ENCODE data around the gene CCNI. TPM values are rescaled to one million over a fixed set of nuclear protein-coding genes. Genes with fewer than 3 reads are reported as not detected.
"Not testable (repeated sequence)": the region's sequence is repeated elsewhere in the genome, so short reads cannot be mapped to it uniquely, and the experiment has no call there.

CCNI gene
- total and polyA plus RNA-seq, 4 experiments from 2014 or later = 226 to 370 (median 356) TPM

DNA sequence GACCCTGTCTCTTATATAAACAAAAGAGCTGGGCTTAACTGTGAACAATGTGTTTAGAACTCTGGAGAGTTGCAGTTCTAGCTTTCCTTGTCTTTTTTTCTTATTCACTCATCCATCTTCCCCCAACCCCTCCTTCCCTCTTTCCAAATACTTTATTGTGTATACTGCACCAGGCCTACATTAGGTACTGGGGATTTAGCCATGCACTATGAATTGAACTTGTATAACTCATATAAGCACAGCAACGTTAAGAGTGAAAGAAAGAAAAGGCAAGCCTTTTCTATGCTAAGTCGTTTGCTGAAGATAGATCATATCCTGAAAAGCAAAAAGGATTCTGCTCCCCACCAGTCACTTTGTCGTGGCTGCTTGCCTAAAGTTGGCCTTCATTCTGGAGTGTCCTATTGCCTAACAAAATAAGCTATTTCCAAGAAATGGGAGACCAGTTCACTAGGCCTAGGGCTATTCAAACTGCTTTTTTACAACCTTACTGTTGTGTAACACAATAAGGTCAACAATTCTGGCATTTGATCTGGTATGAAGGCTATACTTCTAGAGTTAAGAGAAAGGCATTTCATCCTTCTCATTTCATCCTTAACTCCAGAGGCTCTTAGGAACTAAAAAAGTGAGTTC, 32.2 kb downstream of the CCNI start:
- POLR2A ChIA-PET (ENCODE audit: partially characterized antibody) = interaction anchor here (1.7 kb wide), 1 partner anchor 11 kb away, joined by 5 read pairs; no protein-coding TSS in a partner anchor
- no peak for DNase-seq
- intact Hi-C loops (cut with micrococcal nuclease) = loop anchor here (1.0 to 10.0 kb wide), 4 partner anchors 49 to 533 kb away; partner anchors contain the start of gene SEPTIN11
- H3K27me3 ChIP-seq (ENCODE audit: insufficient read depth, low read length) = no peaks in the 10 kb centered on the region
- Mint-ChIP-seq H3K36me3 (peaks cover 13 to 34% of the 10 kb centered on the region in 2 donors), H3K27ac (no peak overlapping the region), H3K9me3 (no peaks in the 10 kb centered on the region), H3K27me3 (no peaks in the 10 kb centered on the region), H3K4me3 (no peak overlapping the region), H3K4me1 (peaks cover 5 to 10% (median 8%) of the 10 kb centered on the region in 4 donors)
- CTCF ChIA-PET (ENCODE audit: partially characterized antibody) = interaction anchor here (1.1 to 5.7 kb wide), 14 partner anchors 9 to 331 kb away, joined by 3 to 55 read pairs (median 4); no protein-coding TSS in a partner anchor
- no peak overlapping the region for H3K4me3 ChIP-seq (ENCODE audit: low read length in 2 of 2)
- H3K36me3 ChIP-seq (ENCODE audit: insufficient read depth, low read length) = peaks cover 8% of the 10 kb centered on the region
- H3K27ac ChIP-seq (ENCODE audit: low read depth, low read length) = no peak overlapping the region
- no peaks in the 10 kb centered on the region for H3K9me3 ChIP-seq (ENCODE audit: control insufficient read depth in 1 of 2, low read length in 2 of 2)
- peaks cover 9% of the 10 kb centered on the region for H3K4me1 ChIP-seq (ENCODE audit: insufficient read depth, low read length)

GRCh38 chr4:77040854-77041725, 34.7 kb downstream of the CCNI start:
- peaks cover 15 to 21% of the 10 kb centered on the region in 2 donors for H3K36me3 Mint-ChIP-seq
- no peaks in the 10 kb centered on the region for H3K36me3 ChIP-seq (ENCODE audit: insufficient read depth, low read length)
- H3K4me3 Mint-ChIP-seq = no peak overlapping the region
- ChIA-PET POLR2A (ENCODE audit: partially characterized antibody) (no interaction called here), CTCF (ENCODE audit: partially characterized antibody) (interaction anchor here (1.0 to 2.2 kb wide), 4 partner anchors 10 to 162 kb away, joined by 3 to 10 read pairs (median 4); no protein-coding TSS in a partner anchor)
- intact Hi-C loops (cut with micrococcal nuclease) = loop anchor here (10.0 kb wide), 1 partner anchor 276 kb away; no protein-coding TSS in a partner anchor
- H3K4me1 Mint-ChIP-seq = peaks cover 4 to 9% (median 8%) of the 10 kb centered on the region in 4 donors
- no peaks in the 10 kb centered on the region for H3K9me3 Mint-ChIP-seq
- H3K27me3 ChIP-seq (ENCODE audit: insufficient read depth, low read length) = no peaks in the 10 kb centered on the region
- H3K27me3 Mint-ChIP-seq = no peaks in the 10 kb centered on the region
- no peaks in the 10 kb centered on the region for H3K9me3 ChIP-seq (ENCODE audit: control insufficient read depth in 1 of 2, low read length in 2 of 2)
- H3K27ac ChIP-seq (ENCODE audit: low read depth, low read length) = no peak overlapping the region
- H3K4me3 ChIP-seq (ENCODE audit: low read length in 2 of 2) = no peak overlapping the region
- H3K4me1 ChIP-seq (ENCODE audit: insufficient read depth, low read length) = peaks cover 9% of the 10 kb centered on the region
- no peak for DNase-seq
- no peak overlapping the region for H3K27ac Mint-ChIP-seq

GRCh38 chr4:77040270-77040669, 35.5 kb downstream of the CCNI start:
- H3K9me3 Mint-ChIP-seq = no peaks in the 10 kb centered on the region
- peaks cover 4 to 9% (median 8%) of the 10 kb centered on the region in 4 donors for H3K4me1 Mint-ChIP-seq
- H3K36me3 Mint-ChIP-seq = peaks cover 21 to 24% of the 10 kb centered on the region in 2 donors
- H3K27ac ChIP-seq (ENCODE audit: low read depth, low read length) = no peak overlapping the region
- no peak for DNase-seq
- ChIA-PET CTCF (ENCODE audit: partially characterized antibody) (interaction anchor here (1.0 to 1.7 kb wide), 3 partner anchors 9 to 163 kb away, joined by 3 to 6 read pairs (median 3); no protein-coding TSS in a partner anchor), POLR2A (ENCODE audit: partially characterized antibody) (interaction anchor here (0.8 kb wide), 1 partner anchor 50 kb away, joined by 3 read pairs; no protein-coding TSS in a partner anchor)
- H3K4me3 ChIP-seq (ENCODE audit: low read length in 2 of 2) = no peak overlapping the region
- intact Hi-C loops (cut with micrococcal nuclease) = loop anchor here (10.0 kb wide), 1 partner anchor 275 kb away; no protein-coding TSS in a partner anchor
- no peaks in the 10 kb centered on the region for H3K27me3 Mint-ChIP-seq
- H3K27me3 ChIP-seq (ENCODE audit: insufficient read depth, low read length) = no peaks in the 10 kb centered on the region
- no peaks in the 10 kb centered on the region for H3K9me3 ChIP-seq (ENCODE audit: control insufficient read depth in 1 of 2, low read length in 2 of 2)
- H3K4me3 Mint-ChIP-seq = no peak overlapping the region
- no peaks in the 10 kb centered on the region for H3K36me3 ChIP-seq (ENCODE audit: insufficient read depth, low read length)
- H3K4me1 ChIP-seq (ENCODE audit: insufficient read depth, low read length) = peaks cover 9% of the 10 kb centered on the region
- no peak overlapping the region for H3K27ac Mint-ChIP-seq

GRCh38 chr4:77039796-77040195, 36.0 kb downstream of the CCNI start:
- Histone ChIP-seq H3K4me1 (ENCODE audit: insufficient read depth, low read length) (peaks cover 6% of the 10 kb centered on the region), H3K27me3 (ENCODE audit: insufficient read depth, low read length) (no peaks in the 10 kb centered on the region), H3K9me3 (ENCODE audit: control insufficient read depth in 1 of 2, low read length in 2 of 2) (no peaks in the 10 kb centered on the region), H3K27ac (ENCODE audit: low read depth, low read length) (no peak overlapping the region), H3K4me3 (ENCODE audit: low read length in 2 of 2) (no peak overlapping the region), H3K36me3 (ENCODE audit: insufficient read depth, low read length) (peaks cover 3% of the 10 kb centered on the region)
- intact Hi-C loops (cut with micrococcal nuclease) = loop anchor here (1.0 to 10.0 kb wide), 2 partner anchors 11 to 275 kb away; no protein-coding TSS in a partner anchor
- peaks cover 24 to 25% of the 10 kb centered on the region in 2 donors for H3K36me3 Mint-ChIP-seq
- DNase-seq = no peak
- H3K4me1 Mint-ChIP-seq = peaks cover 4 to 9% (median 7%) of the 10 kb centered on the region in 4 donors
- no peaks in the 10 kb centered on the region for H3K27me3 Mint-ChIP-seq
- ChIA-PET POLR2A (ENCODE audit: partially characterized antibody) (interaction anchor here (0.8 kb wide), 1 partner anchor 50 kb away, joined by 3 read pairs; no protein-coding TSS in a partner anchor), CTCF (ENCODE audit: partially characterized antibody) (interaction anchor here (1.3 to 1.7 kb wide), 2 partner anchors 12 to 164 kb away, joined by 3 to 6 read pairs; no protein-coding TSS in a partner anchor)
- H3K27ac Mint-ChIP-seq = no peak overlapping the region
- H3K4me3 Mint-ChIP-seq = no peak overlapping the region
- no peaks in the 10 kb centered on the region for H3K9me3 Mint-ChIP-seq

DNA sequence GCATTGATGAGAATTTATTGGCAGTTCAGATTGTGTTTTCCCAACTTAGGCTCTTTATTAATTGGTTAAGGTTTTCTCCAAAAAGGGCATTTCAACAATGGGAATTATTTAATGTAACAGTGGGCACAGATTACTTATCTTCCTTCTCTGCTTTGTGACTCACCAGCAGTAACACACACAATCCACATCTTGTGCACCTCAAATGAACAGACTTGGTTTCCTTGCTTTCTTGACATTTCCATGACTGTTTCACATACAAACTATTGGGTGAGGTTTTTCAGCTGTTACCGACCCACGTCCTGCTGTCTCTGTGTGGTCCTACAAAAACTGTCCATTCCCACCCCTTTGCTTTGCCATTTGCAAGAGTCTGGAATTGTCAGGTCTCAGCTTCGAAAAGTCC, 38.1 kb downstream of the CCNI start:
- Histone ChIP-seq H3K27me3 (ENCODE audit: insufficient read depth, low read length) (no peaks in the 10 kb centered on the region), H3K27ac (ENCODE audit: low read depth, low read length) (no peak overlapping the region), H3K4me1 (ENCODE audit: insufficient read depth, low read length) (no peaks in the 10 kb centered on the region), H3K4me3 (ENCODE audit: low read length in 2 of 2) (no peak overlapping the region), H3K36me3 (ENCODE audit: insufficient read depth, low read length) (peaks cover 6% of the 10 kb centered on the region), H3K9me3 (ENCODE audit: control insufficient read depth in 1 of 2, low read length in 2 of 2) (no peaks in the 10 kb centered on the region)
- peaks cover 27% of the 10 kb centered on the region in 2 donors for H3K36me3 Mint-ChIP-seq
- ChIA-PET POLR2A (ENCODE audit: partially characterized antibody) (no interaction called here), CTCF (ENCODE audit: partially characterized antibody) (interaction anchor here (1.6 kb wide), 1 partner anchor 14 kb away, joined by 5 read pairs; no protein-coding TSS in a partner anchor)
- no peak overlapping the region for H3K4me3 Mint-ChIP-seq
- H3K27me3 Mint-ChIP-seq = no peaks in the 10 kb centered on the region
- intact Hi-C loops (cut with micrococcal nuclease) = no loop called here
- H3K27ac Mint-ChIP-seq = peak overlapping the region in 1 of 7 donors; percentile 66
- DNase-seq = no peak
- H3K9me3 Mint-ChIP-seq = no peaks in the 10 kb centered on the region
- peaks cover 0 to 3% (median under 1%) of the 10 kb centered on the region in 4 donors for H3K4me1 Mint-ChIP-seq

GRCh38 chr4:77037168-77037567, 38.6 kb downstream of the CCNI start:
- H3K27me3 ChIP-seq (ENCODE audit: insufficient read depth, low read length); H3K9me3 Mint-ChIP-seq; intact Hi-C loops (cut with micrococcal nuclease); DNase-seq; H3K4me1 Mint-ChIP-seq; H3K4me1 ChIP-seq (ENCODE audit: insufficient read depth, low read length); H3K27me3 Mint-ChIP-seq; H3K9me3 ChIP-seq (ENCODE audit: control insufficient read depth in 1 of 2, low read length in 2 of 2); H3K4me3 Mint-ChIP-seq; H3K36me3 ChIP-seq (ENCODE audit: insufficient read depth, low read length); H3K27ac ChIP-seq (ENCODE audit: low read depth, low read length); H3K4me3 ChIP-seq (ENCODE audit: low read length in 2 of 2); H3K27ac Mint-ChIP-seq; POLR2A ChIA-PET (ENCODE audit: partially characterized antibody): not testable (repeated sequence)
- CTCF ChIA-PET (ENCODE audit: partially characterized antibody) = interaction anchor here (1.6 to 1.7 kb wide), 2 partner anchors 15 to 167 kb away, joined by 4 to 5 read pairs; no protein-coding TSS in a partner anchor
- peaks cover 27 to 30% of the 10 kb centered on the region in 2 donors for H3K36me3 Mint-ChIP-seq

Data from CD4-positive, alpha-beta memory T cell (primary cell).